ENCODE data around the gene MAP3K7.

- TF ChIP-seq POLR2A (IDR thresholded peaks at IDR 0.05) (no peak), POLR2AphosphoS5 (IDR thresholded peaks at IDR 0.05) (no peak), CTCF (IDR thresholded peaks at IDR 0.05) (no peak)
These were observed 24.9 kb upstream of the MAP3K7 start for GRCh38 chr6:90611543-90612312.

Data from gastroesophageal sphincter (tissue), 3 donors.